Loucy (cell line): Measurements from ENCODE around the gene CTNNBIP1.

ENCODE experiments used
- H2AFZ ChIP-seq: fragments of 200-600 bp; sonication (generic); 2 replicates; pipeline ENCODE4 v1.6.0; 2016; ENCODE audit warnings: antibody characterized with exemption, mild to moderate bottlenecking, low read length, moderate library complexity
- H3F3A ChIP-seq: fragments of 200-600 bp; 2 replicates; pipeline ENCODE4 v1.6.0; 2016; ENCODE audit warnings: antibody characterized with exemption, low read depth, mild to moderate bottlenecking
- H3K27me3 ChIP-seq: fragments of 200-600 bp; sonication (generic); 2 replicates; pipeline ENCODE4 v1.6.1; 2014; ENCODE audit warnings: low read length, mild to moderate bottlenecking; ENCODE audit not compliant: insufficient read depth, poor library complexity, severe bottlenecking
- H3K36me3 ChIP-seq: fragments of 200-600 bp; sonication (generic); 2 replicates; pipeline ENCODE4 v1.6.1; 2016; ENCODE audit warnings: low read length; ENCODE audit not compliant: insufficient read depth
- H3K4me1 ChIP-seq: fragments of 200-600 bp; sonication (generic); 2 replicates; pipeline ENCODE4 v1.5.1; 2014; ENCODE audit warnings: low read length, mild to moderate bottlenecking; ENCODE audit not compliant: insufficient read depth, poor library complexity, severe bottlenecking
- H3K4me2 ChIP-seq: fragments of 200-600 bp; sonication (generic); 2 replicates; pipeline ENCODE4 v1.6.0; 2014; ENCODE audit warnings: antibody characterized with exemption, low read length, low read depth, mild to moderate bottlenecking; ENCODE audit not compliant: poor library complexity, severe bottlenecking
- H3K4me3 ChIP-seq: fragments of 200-600 bp; sonication (generic); 2 replicates; pipeline ENCODE4 v1.5.1; 2014; ENCODE audit warnings: low read length, mild to moderate bottlenecking, mixed read lengths; ENCODE audit not compliant: poor library complexity, severe bottlenecking
- H3K79me2 ChIP-seq: fragments of 200-600 bp; sonication (generic); 2 replicates; pipeline ENCODE4 v1.6.1; 2014; ENCODE audit warnings: low read length; ENCODE audit not compliant: insufficient read depth
- H3K9ac ChIP-seq: fragments of 200-600 bp; sonication (generic); 2 replicates; pipeline ENCODE4 v1.6.0; 2014; ENCODE audit warnings: mild to moderate bottlenecking, low read depth, low read length, moderate library complexity; ENCODE audit not compliant: poor library complexity, severe bottlenecking
- H3K9me2 ChIP-seq: fragments of 200-600 bp; sonication (generic); replicated peaks from 2 replicates; pipeline ENCODE4 v1.6.1; 2016; ENCODE audit warnings: low read depth, low read length, mixed read lengths
- H3K9me3 ChIP-seq: fragments of 200-600 bp; sonication (generic); 2 replicates; pipeline ENCODE4 v1.6.1; 2014; ENCODE audit warnings: mild to moderate bottlenecking, antibody characterized with exemption, low read length, low read depth; ENCODE audit not compliant: insufficient read depth
- H4K20me1 ChIP-seq: fragments of 200-600 bp; sonication (generic); 2 replicates; pipeline ENCODE4 v1.6.0; 2014; ENCODE audit warnings: antibody characterized with exemption, low read length, mild to moderate bottlenecking; ENCODE audit not compliant: insufficient read depth, poor library complexity, severe bottlenecking
- EZH2phosphoT487 ChIP-seq: fragments of 200-600 bp; IDR thresholded peaks from 2 replicates; pipeline ENCODE4 v1.6.1; 2018; ENCODE audit warnings: antibody characterized with exemption, mild to moderate bottlenecking, moderate library complexity, borderline replicate concordance
- TF ChIP-seq, protein P1 (sequence below): fragments of 200-600 bp; sonication (generic); conservative IDR thresholded peaks from 2 replicates; pipeline ENCODE4 v1.5.1; 2014; ENCODE audit warnings: mild to moderate bottlenecking, antibody characterized with exemption, low read length

Gene CTNNBIP1

DNA sequence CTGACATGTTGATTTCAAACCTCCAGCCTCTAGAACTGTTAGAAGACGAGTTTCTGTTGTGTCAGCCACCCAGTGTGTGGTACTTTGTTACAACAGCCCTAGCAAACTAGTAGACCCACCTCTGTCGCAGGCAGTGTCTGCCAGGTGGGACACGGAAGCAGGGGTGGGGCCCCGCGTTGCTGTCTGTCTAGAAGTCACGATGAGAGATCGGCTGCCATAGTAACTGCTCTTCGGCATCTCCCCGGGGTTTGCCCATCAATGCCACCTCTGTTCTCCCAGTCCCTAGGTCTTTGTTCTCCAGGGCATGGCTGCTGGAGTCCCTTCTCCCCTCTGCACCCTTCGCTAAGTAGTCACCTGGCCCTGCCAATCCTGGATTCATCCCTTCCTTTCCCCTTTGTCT is 71.1 kb downstream of the CTNNBIP1 start:
- H3K36me3 ChIP-seq: no peaks in the 10 kb centered on the region
- H3K9me2 ChIP-seq: no peaks in the 10 kb centered on the region
- H3K9me3 ChIP-seq: no peaks in the 10 kb centered on the region
- no peaks in the 10 kb centered on the region for H3K27me3 ChIP-seq
- H3K4me2 ChIP-seq: no peak overlapping the region
- no peaks in the 10 kb centered on the region for H4K20me1 ChIP-seq
- TF ChIP-seq, protein P1, sequence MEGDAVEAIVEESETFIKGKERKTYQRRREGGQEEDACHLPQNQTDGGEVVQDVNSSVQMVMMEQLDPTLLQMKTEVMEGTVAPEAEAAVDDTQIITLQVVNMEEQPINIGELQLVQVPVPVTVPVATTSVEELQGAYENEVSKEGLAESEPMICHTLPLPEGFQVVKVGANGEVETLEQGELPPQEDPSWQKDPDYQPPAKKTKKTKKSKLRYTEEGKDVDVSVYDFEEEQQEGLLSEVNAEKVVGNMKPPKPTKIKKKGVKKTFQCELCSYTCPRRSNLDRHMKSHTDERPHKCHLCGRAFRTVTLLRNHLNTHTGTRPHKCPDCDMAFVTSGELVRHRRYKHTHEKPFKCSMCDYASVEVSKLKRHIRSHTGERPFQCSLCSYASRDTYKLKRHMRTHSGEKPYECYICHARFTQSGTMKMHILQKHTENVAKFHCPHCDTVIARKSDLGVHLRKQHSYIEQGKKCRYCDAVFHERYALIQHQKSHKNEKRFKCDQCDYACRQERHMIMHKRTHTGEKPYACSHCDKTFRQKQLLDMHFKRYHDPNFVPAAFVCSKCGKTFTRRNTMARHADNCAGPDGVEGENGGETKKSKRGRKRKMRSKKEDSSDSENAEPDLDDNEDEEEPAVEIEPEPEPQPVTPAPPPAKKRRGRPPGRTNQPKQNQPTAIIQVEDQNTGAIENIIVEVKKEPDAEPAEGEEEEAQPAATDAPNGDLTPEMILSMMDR: no peak
- TF ChIP-seq EZH2phosphoT487: no peak
- H2AFZ ChIP-seq: no peak overlapping the region
- H3K4me1 ChIP-seq: no peaks in the 10 kb centered on the region
- H3K79me2 ChIP-seq: no peaks in the 10 kb centered on the region
- no peaks in the 10 kb centered on the region for H3F3A ChIP-seq
- no peak overlapping the region for H3K4me3 ChIP-seq
- H3K9ac ChIP-seq: no peak overlapping the region

DNA sequence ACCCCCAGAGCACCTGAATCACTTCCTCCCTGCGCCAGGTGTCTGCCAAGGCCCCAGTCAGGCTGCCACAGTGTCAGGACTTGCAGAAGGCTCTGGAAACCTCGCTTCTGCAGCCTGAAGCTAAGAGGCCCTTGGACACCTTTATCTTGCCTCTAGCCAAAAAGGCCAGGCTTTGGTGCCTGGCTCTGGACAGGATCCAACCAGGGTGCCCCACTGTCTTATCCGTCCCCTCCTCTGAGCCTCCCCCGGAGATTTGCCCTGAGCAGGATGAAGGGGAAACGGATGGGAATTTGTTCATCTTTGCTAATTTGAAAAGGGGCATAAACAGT is 73.5 kb downstream of the CTNNBIP1 start:
- Histone ChIP-seq H2AFZ (no peak overlapping the region), H3K79me2 (no peaks in the 10 kb centered on the region), H3K9me2 (no peaks in the 10 kb centered on the region), H3K36me3 (no peaks in the 10 kb centered on the region), H3K4me2 (no peak overlapping the region), H3K9ac (no peak overlapping the region), H3K9me3 (no peaks in the 10 kb centered on the region), H3K4me1 (no peaks in the 10 kb centered on the region), H3K4me3 (no peak overlapping the region), H3K27me3 (no peaks in the 10 kb centered on the region), H4K20me1 (no peaks in the 10 kb centered on the region), H3F3A (no peaks in the 10 kb centered on the region)
- no peak for TF ChIP-seq EZH2phosphoT487
- TF ChIP-seq, protein P1: no peak

DNA sequence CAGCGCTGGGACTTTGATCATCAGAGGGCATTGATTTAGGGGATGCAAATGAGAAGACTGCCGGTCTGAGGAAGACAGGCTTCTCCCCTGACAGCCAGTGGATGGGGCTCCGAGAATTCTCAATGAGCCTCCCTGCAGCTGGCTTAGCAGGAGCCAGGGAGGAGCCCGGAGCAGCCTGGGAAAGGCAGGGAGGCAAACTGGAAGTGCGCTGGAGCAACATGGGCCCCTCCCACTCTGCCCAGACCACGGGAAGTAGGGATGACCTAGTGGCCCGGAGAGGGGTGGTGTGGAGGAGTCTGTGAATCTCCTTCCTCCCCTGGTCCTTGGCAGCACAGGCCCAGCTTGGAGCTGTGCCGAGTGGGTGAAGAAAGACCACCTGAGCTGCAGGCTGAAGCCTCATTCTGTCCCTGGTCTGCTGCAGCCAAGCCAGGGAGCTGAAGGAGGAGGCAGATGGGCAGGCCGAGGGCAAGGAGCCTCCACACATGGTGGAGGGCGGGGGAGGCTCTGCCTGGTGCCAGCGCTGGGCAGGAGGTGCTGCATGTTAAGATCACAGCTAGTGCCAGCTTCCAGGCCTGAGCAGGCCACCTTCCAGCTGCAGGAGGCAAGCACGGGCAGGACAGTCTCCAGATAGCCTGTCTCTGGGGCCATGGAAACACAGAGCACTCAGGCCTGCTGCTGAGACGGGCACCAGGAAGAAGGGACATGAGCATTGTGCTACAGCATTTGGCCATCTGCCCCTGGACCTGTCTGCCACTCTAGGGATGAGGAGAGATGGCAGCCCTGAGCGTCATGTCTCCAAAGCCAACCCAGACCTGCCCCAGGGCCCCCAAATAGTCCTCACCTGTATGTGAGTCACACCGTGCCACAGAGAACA is 74.1 kb downstream of the CTNNBIP1 start:
- H3K9ac ChIP-seq: no peak overlapping the region
- TF ChIP-seq, protein P1: no peak
- no peak for TF ChIP-seq EZH2phosphoT487
- no peaks in the 10 kb centered on the region for H3F3A ChIP-seq
- no peaks in the 10 kb centered on the region for H3K79me2 ChIP-seq
- H3K36me3 ChIP-seq: no peaks in the 10 kb centered on the region
- no peaks in the 10 kb centered on the region for H3K27me3 ChIP-seq
- H3K4me1 ChIP-seq: no peaks in the 10 kb centered on the region
- no peaks in the 10 kb centered on the region for H3K9me2 ChIP-seq
- no peak overlapping the region for H3K4me3 ChIP-seq
- no peaks in the 10 kb centered on the region for H3K9me3 ChIP-seq
- H2AFZ ChIP-seq: no peak overlapping the region
- H3K4me2 ChIP-seq: no peak overlapping the region
- no peaks in the 10 kb centered on the region for H4K20me1 ChIP-seq
